HG02840 (cell line): ENCODE results near the gene DGCR8.

Experiments
- ATAC-seq: cut with Tn5 transposase; IDR thresholded peaks from one replicate; pipeline ENCODE4 v1.9.1; 2021; ENCODE audit warnings: mild to moderate bottlenecking, moderate library complexity, moderate number of reproducible peaks; ENCODE audit not compliant: unreplicated experiment, low FRiP score

DGCR8 gene

GRCh38 chr22:20107951-20108756, 28.1 kb downstream of the DGCR8 start:
- ATAC-seq: no peak

GRCh38 chr22:20108757-20109230, 28.8 kb downstream of the DGCR8 start:
- no peak for ATAC-seq

DNA sequence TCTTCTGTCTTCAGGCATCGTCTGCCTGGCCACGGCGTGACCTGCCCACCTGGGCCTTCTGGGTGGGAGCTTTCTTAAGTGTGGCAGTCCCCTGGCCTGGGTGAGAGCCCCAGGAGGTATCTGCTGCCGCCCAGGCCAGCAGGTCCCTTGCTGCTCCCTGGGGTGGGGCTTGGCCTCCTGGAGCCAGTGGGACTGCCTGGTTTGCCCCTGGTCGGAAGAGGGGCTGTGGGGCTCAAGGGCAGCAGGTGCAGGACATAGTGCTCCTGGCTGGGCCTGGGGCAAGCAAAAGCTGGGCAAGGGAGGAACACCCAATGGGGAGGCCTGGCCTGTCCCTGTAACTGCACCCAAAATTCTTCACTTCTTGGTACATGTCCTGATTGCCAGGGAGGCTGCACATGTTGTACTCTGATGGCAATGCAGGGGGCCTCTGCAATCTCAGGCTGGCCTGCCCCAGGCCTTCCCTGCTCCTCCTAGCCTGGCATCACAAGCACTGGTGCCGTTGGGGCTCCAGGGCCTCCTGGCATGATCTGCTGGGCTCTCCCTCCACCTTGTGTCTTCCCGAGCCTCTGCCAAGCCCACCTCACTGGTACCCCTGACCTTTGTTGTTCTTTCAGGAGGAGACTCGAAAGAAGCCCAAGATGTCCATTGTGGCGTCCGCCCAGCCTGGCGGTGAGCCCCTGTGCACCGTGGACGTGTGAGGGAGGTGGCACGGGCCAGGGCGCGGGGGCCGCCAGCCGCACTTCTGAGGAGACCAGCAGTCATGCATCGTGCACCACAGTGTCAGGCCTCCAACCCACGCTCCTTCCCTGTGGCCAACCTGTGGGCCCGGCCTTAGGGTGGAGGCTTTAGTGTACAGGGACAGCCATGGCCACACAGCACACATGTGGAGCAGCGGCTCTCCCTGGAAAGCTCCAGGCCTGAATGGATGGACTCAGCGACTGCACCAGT, 29.6 kb downstream of the DGCR8 start:
- no peak for ATAC-seq

- no peak for ATAC-seq
Observed at GRCh38 chr22:20110359-20110985, 30.4 kb downstream of the DGCR8 start.

- no peak for ATAC-seq
Observed at GRCh38 chr22:20111045-20111688, 31.1 kb downstream of the DGCR8 start.

- ATAC-seq: no peak
Observed at GRCh38 chr22:20111689-20112622, 31.9 kb downstream of the DGCR8 start.

GRCh38 chr22:20112623-20113511, 32.8 kb downstream of the DGCR8 start:
- ATAC-seq: no peak

DNA sequence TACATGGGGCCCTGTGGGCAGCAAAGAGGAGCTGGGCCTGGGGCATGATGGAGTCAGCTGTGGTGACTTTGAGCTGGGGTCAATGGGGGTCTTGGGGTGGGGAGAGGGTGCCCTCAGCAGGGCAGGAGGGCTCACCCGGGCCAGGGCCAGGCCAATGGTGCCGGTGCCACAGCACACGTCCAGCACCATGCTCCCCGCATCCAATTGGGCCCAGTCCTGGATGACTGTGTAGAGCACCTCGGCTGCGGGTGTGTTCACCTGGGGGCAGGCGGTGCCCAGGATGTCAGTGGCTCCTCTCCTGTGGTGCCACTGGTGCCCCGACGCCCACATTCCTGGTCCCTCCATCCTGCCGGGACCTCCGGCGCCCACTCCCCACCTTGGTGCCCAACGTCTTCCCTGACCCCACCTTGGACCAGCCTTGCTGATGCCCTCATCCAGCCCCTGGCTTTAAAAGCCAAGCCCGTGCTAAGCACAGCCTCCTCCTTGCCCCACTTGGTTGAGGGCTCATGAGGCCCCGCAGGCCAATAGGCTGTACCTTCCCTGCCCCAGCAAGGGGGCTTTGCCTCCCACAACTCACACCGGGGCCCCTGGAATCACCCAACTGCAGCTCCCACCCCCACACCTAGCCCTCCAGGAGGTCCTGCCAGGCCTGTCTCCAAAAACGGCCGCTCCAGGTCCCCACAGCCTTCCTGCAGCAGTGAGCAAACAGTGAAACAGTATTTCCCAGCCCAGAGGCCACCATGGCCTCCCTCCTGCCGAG, 33.7 kb downstream of the DGCR8 start:
- ATAC-seq: no peak

GRCh38 chr22:20114506-20115475, 34.8 kb downstream of the DGCR8 start:
- ATAC-seq: no peak

GRCh38 chr22:20115691-20116375, 35.8 kb downstream of the DGCR8 start, which contains the start of gene RANBP1:
Gene RANBP1 (plus strand): TSS chr22:20116104. CDS start chr22:20116185, 81 bp downstream.
- ATAC-seq: no peak

DNA sequence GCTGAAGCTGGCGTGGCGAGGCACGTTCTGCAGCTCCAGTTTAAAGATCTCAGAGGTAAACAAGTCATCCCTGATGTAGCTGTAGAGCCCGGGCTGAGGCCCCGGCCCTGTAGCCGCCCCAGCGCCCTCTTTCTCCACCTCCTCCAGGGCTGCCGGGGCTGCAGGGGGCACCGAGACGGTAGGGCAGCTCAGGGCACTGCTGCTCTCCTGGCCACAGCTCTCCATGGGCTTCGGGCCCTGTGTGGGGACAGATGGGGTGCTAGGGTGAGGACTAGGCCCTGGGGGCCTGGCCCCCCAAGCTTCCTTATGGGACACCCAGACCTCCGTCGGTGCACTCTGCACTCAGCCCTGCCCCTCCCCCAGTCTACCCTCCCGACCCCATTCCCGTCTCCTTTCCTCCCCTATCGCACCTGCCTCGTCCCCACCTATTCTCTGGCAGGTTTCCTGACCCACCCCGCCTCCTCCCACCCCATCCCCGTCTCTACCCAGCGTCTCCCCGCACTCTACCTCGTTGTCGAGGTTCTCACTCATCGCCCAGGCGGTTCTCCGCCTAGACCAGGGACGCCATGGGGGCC, 36.4 kb downstream of the DGCR8 start:
- no peak for ATAC-seq

DNA sequence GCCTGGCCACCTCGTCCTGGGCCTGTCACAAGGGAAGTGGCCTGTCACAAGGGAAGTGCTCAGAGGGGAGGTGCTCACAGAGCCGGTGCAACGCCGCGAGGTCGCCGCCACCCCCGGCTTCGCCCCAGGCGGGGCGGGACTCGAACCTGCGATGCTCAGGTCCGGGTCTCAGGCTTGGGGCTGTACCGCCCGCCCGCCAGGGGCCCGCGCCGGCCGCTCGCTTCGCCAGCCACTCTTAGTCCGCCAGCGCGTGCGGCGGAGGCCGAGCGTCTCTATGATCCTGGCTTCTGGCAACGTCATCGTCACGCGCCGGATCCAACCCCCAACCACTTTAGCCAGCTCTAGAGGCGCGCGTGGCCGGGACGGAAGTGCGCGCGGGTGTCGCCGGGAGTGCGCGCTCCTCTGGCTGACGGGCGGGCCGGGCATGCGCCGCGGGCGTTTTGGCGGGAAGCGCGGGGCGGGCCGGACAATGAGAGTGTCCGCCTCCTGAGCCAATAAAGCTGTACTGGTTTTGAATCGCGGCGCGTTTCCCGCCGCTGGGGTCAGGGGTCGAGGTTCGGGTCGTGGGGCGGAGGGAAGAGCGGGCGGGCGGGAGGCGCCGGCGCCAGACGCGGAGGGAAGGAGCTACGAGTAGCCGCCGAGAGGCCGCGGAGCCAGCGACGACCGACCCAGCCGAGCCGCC, 37.1 kb downstream of the DGCR8 start, which contains the start of gene TRMT2A:
TRMT2A (minus strand) TSS at position 276 of the 682 bp plus-strand sequence. CDS start 320 bp downstream, outside the sequence.
- peak; percentile 82 for ATAC-seq

DNA sequence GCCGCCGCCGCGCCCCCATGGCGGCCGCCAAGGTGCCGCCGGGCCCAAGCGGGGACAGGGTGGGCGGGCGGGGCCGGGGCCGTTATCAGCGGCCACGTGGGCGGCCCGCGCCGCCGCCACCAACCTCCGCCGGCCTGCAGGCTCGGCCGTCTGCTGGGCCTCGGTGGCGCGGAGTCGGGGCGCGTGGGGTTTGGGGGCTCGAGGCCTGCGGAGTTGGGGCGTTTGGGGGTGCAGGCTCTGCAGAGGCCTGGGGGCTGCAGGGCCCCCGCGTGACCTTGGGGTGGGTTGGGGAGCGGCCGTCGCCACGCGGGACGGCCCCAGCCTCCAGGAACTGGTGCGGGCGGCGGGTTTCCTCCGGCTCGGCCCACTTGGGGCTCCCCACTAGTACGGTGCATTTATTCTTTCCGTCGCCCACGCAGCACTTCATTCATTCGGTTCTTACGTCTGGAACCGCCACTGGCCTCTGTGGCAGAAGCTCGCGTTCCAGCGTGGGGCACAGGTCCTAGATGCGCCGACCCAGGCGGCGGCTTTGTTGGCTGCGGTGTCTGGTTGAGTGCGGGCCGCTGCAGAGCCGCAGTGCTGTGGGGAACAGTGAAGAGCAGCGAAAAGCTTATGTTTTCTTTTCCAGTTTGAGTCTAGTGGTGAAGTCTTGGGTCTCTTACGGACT, 37.7 kb downstream of the DGCR8 start:
- ATAC-seq: peak; percentile 11
